ENCODE results near the gene KRTAP13-2. TPM values are rescaled to one million over a fixed set of nuclear protein-coding genes. Genes with fewer than 3 reads are reported as not detected.

Gene KRTAP13-2
- total RNA-seq, 1 donor from 2014 or later, result not detected

- H3K4me3 Mint-ChIP-seq (ENCODE audit: unreplicated experiment), result no peak overlapping the region
- H3K4me1 Mint-ChIP-seq (ENCODE audit: low read depth, unreplicated experiment), result no peaks in the 10 kb centered on the region
- H3K36me3 Mint-ChIP-seq (ENCODE audit: unreplicated experiment), result no peaks in the 10 kb centered on the region
- no peak for DNase-seq
- no peak for TF ChIP-seq CTCF (IDR thresholded peaks at IDR 0.05; ENCODE audit: partially characterized antibody, unreplicated experiment)
- no peaks in the 10 kb centered on the region for H3K27me3 Mint-ChIP-seq (ENCODE audit: unreplicated experiment)
- no peak overlapping the region for H3K27ac Mint-ChIP-seq (ENCODE audit: unreplicated experiment)
- no peaks in the 10 kb centered on the region for H3K9me3 Mint-ChIP-seq (ENCODE audit: unreplicated experiment)
Measured at GRCh38 chr21:30382201-30382600, 10.1 kb upstream of the KRTAP13-2 start.

- TF ChIP-seq CTCF (IDR thresholded peaks at IDR 0.05; ENCODE audit: partially characterized antibody, unreplicated experiment), result no peak
- Mint-ChIP-seq H3K36me3 (ENCODE audit: unreplicated experiment) (no peaks in the 10 kb centered on the region), H3K9me3 (ENCODE audit: unreplicated experiment) (no peaks in the 10 kb centered on the region), H3K27me3 (ENCODE audit: unreplicated experiment) (no peaks in the 10 kb centered on the region), H3K4me1 (ENCODE audit: low read depth, unreplicated experiment) (no peaks in the 10 kb centered on the region), H3K4me3 (ENCODE audit: unreplicated experiment) (no peak overlapping the region), H3K27ac (ENCODE audit: unreplicated experiment) (no peak overlapping the region)
- DNase-seq, result no peak
Measured at GRCh38 chr21:30355906-30356305, 16.2 kb downstream of the KRTAP13-2 start.

- TF ChIP-seq CTCF (IDR thresholded peaks at IDR 0.05; ENCODE audit: partially characterized antibody, unreplicated experiment), result no peak
- no peak for DNase-seq
- Mint-ChIP-seq H3K9me3 (ENCODE audit: unreplicated experiment) (no peaks in the 10 kb centered on the region), H3K27me3 (ENCODE audit: unreplicated experiment) (no peaks in the 10 kb centered on the region), H3K27ac (ENCODE audit: unreplicated experiment) (no peak overlapping the region), H3K4me1 (ENCODE audit: low read depth, unreplicated experiment) (no peaks in the 10 kb centered on the region), H3K36me3 (ENCODE audit: unreplicated experiment) (no peaks in the 10 kb centered on the region), H3K4me3 (ENCODE audit: unreplicated experiment) (no peak overlapping the region)
Measured at GRCh38 chr21:30354308-30355005, 17.6 kb downstream of the KRTAP13-2 start.

GRCh38 chr21:30351534-30351933 is 20.5 kb downstream of the KRTAP13-2 start:
- H3K4me3 Mint-ChIP-seq (ENCODE audit: unreplicated experiment), result no peak overlapping the region
- H3K27me3 Mint-ChIP-seq (ENCODE audit: unreplicated experiment), result no peaks in the 10 kb centered on the region
- no peak overlapping the region for H3K27ac Mint-ChIP-seq (ENCODE audit: unreplicated experiment)
- H3K36me3 Mint-ChIP-seq (ENCODE audit: unreplicated experiment), result no peaks in the 10 kb centered on the region
- no peak for DNase-seq
- H3K9me3 Mint-ChIP-seq (ENCODE audit: unreplicated experiment), result no peaks in the 10 kb centered on the region
- no peak for TF ChIP-seq CTCF (IDR thresholded peaks at IDR 0.05; ENCODE audit: partially characterized antibody, unreplicated experiment)
- H3K4me1 Mint-ChIP-seq (ENCODE audit: low read depth, unreplicated experiment), result no peaks in the 10 kb centered on the region

- Mint-ChIP-seq H3K27me3 (ENCODE audit: unreplicated experiment) (no peaks in the 10 kb centered on the region), H3K9me3 (ENCODE audit: unreplicated experiment) (peaks cover 2% of the 10 kb centered on the region), H3K36me3 (ENCODE audit: unreplicated experiment) (peaks cover 13% of the 10 kb centered on the region), H3K27ac (ENCODE audit: unreplicated experiment) (no peak overlapping the region), H3K4me3 (ENCODE audit: unreplicated experiment) (no peak overlapping the region), H3K4me1 (ENCODE audit: low read depth, unreplicated experiment) (no peaks in the 10 kb centered on the region)
- DNase-seq, result no peak
- no peak for TF ChIP-seq CTCF (IDR thresholded peaks at IDR 0.05; ENCODE audit: partially characterized antibody, unreplicated experiment)
Measured at GRCh38 chr21:30349572-30349971, 22.5 kb downstream of the KRTAP13-2 start.
